Pulmonary artery endothelial cell (primary cell): ENCODE results near the gene XRCC2. TPM values are rescaled to one million over a fixed set of nuclear protein-coding genes. Genes with fewer than 3 reads are reported as not detected.
"Not testable (repeated sequence)": the region's sequence is repeated elsewhere in the genome, so short reads cannot be mapped to it uniquely, and the experiment has no call there.

Experiments
- DNase-seq: peaks from one replicate; pipeline ENCODE4 v3.0.0-alpha.2; 2011; ENCODE audit warnings: low read depth, low spot score
- total RNA-seq: library from RNA; depleted of rRNA; stranded (reverse); fragments of >200 nt; gene quantifications from 2 replicates; pipeline ENCODE4 v1.2.3, GENCODE V29; 2014

Gene XRCC2
- total RNA-seq, 1 donor from 2014 or later, result 3.8 TPM

GRCh38 chr7:152664636-152665035 is 11.3 kb downstream of the XRCC2 start:
- DNase-seq, result peak; percentile 67

- peak; percentile 33 for DNase-seq
These were observed 12.0 kb downstream of the XRCC2 start for GRCh38 chr7:152663931-152664330.

- no peak for DNase-seq
These were observed 12.7 kb downstream of the XRCC2 start for GRCh38 chr7:152663148-152663740.

- DNase-seq, result no peak
These were observed 14.5 kb downstream of the XRCC2 start for GRCh38 chr7:152661479-152661878.

- DNase-seq, result no peak
These were observed 15.9 kb downstream of the XRCC2 start for GRCh38 chr7:152660021-152660420.

- no peak for DNase-seq
These were observed 21.0 kb downstream of the XRCC2 start for GRCh38 chr7:152654971-152655370.

- DNase-seq, result no peak
These were observed 26.7 kb downstream of the XRCC2 start for GRCh38 chr7:152649220-152649619.

- DNase-seq, result no peak
These were observed 28.9 kb downstream of the XRCC2 start for GRCh38 chr7:152647009-152647408.

- DNase-seq, result not testable (repeated sequence)
These were observed 29.4 kb downstream of the XRCC2 start for GRCh38 chr7:152646579-152646978.

GRCh38 chr7:152643979-152644559 is 31.9 kb downstream of the XRCC2 start:
- DNase-seq, result no peak

GRCh38 chr7:152641384-152641783 is 34.6 kb downstream of the XRCC2 start:
- no peak for DNase-seq

- no peak for DNase-seq
These were observed 35.1 kb downstream of the XRCC2 start for GRCh38 chr7:152640829-152641228.

- DNase-seq, result no peak
These were observed 37.9 kb downstream of the XRCC2 start for GRCh38 chr7:152637920-152638580.

GRCh38 chr7:152637161-152637560 is 38.8 kb downstream of the XRCC2 start:
- DNase-seq, result no peak

GRCh38 chr7:152636441-152636840 is 39.5 kb downstream of the XRCC2 start:
- DNase-seq, result no peak

GRCh38 chr7:152633504-152633903 is 42.4 kb downstream of the XRCC2 start:
- DNase-seq, result no peak

- no peak for DNase-seq
These were observed 42.9 kb downstream of the XRCC2 start for GRCh38 chr7:152633072-152633471.

GRCh38 chr7:152628772-152629171 is 47.2 kb downstream of the XRCC2 start:
- not testable (repeated sequence) for DNase-seq

- no peak for DNase-seq
These were observed 51.7 kb downstream of the XRCC2 start for GRCh38 chr7:152624228-152624627.

- no peak for DNase-seq
These were observed 54.5 kb downstream of the XRCC2 start for GRCh38 chr7:152621426-152621825.

- no peak for DNase-seq
These were observed 56.8 kb downstream of the XRCC2 start for GRCh38 chr7:152619027-152619739.

- DNase-seq, result no peak
These were observed 57.5 kb downstream of the XRCC2 start for GRCh38 chr7:152618427-152618826.
